GM12891 (cell line): ENCODE results near the gene SCARB1.

Experiments
- PAX5 ChIP-seq: IDR thresholded peaks from 2 replicates; pipeline ENCODE4 v1.6.1; 2011; ENCODE audit warnings: low read length, moderate library complexity, mild to moderate bottlenecking; ENCODE audit not compliant: insufficient read depth, severe bottlenecking
- POLR2A ChIP-seq: IDR thresholded peaks from 2 replicates; pipeline ENCODE4 v1.6.1; 2011; ENCODE audit warnings: low read depth, low read length, control low read depth
- POLR2AphosphoS5 ChIP-seq: IDR thresholded peaks from 2 replicates; pipeline ENCODE4 v1.6.1; 2011; ENCODE audit warnings: low read depth, low read length, control low read depth
- POU2F2 ChIP-seq: IDR thresholded peaks from 2 replicates; pipeline ENCODE4 v1.6.1; 2011; ENCODE audit warnings: low read depth, mild to moderate bottlenecking, control low read depth, low read length, moderate library complexity
- SPI1 ChIP-seq: IDR thresholded peaks from 2 replicates; pipeline ENCODE4 v1.6.1; 2011; ENCODE audit warnings: low read depth, low read length, control low read depth
- TAF1 ChIP-seq: IDR thresholded peaks from 2 replicates; pipeline ENCODE4 v1.6.1; 2011; ENCODE audit warnings: low read depth, low read length, control low read depth

DNA sequence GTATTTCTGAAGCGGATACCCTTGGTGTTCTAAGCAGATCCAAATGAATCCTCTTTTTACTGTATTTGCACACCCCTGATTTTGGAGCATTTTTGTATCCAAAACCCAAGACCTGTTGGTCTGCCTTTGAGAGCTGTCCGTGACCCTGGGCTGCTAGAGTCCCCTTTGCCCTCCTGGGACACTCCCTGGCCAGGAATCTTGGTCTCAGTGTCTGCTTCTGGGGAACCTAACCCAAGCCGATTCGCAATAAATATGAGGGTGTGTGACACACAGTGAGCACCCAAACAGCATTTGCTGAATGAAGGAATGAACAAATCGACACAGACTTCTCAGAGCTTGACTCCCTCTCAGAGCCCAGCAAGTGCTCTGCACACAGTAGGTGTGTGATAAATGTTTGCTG is 92.9 kb downstream of the SCARB1 start:
- TF ChIP-seq POLR2A: no peak
- no peak for TF ChIP-seq POLR2AphosphoS5
- TF ChIP-seq TAF1: no peak
- no peak for TF ChIP-seq POU2F2
- TF ChIP-seq PAX5: no peak
- no peak for TF ChIP-seq SPI1
